Activated naive CD4-positive, alpha-beta T cell treated with anti-CD3 and anti-CD28 coated beads, Interleukin-2, amount 50 U/mL, for 72 hours (primary cell): ENCODE measurements around the gene SKOR1. TPM values are rescaled to one million over a fixed set of nuclear protein-coding genes. Genes with fewer than 3 reads are reported as not detected.

ENCODE experiments used
- ATAC-seq, 2 donors: fragments of 150-1000 bp; cut with Tn5 transposase; 2 replicates each; pipeline ENCODE4 v1.10.0; 2021; ENCODE audit warnings: mild to moderate bottlenecking in 2 of 2, moderate library complexity in 2 of 2
- DNase-seq, 2 donors: peaks; one replicate each; pipeline ENCODE4 v3.0.0; 2021 to 2022; ENCODE audit warnings: low spot score in 2 of 2
- H3K27ac Mint-ChIP-seq, 2 donors: one replicate each; pipeline ENCODE4 v1.8.0; 2022; ENCODE audit warnings: mild to moderate bottlenecking in 2 of 2, mixed read lengths in 2 of 2
- H3K36me3 Mint-ChIP-seq, 2 donors: one replicate each; pipeline ENCODE4 v1.8.0; 2022; ENCODE audit warnings: mixed read lengths in 2 of 2
- H3K9me3 Mint-ChIP-seq, 2 donors: one replicate each; pipeline ENCODE4 v1.8.0; 2022; ENCODE audit warnings: mixed read lengths in 2 of 2
- total RNA-seq, 2 donors: library from RNA; stranded (reverse); gene quantifications; one replicate each; pipeline ENCODE4 v1.2.3, GENCODE V29; 2022

SKOR1 gene
- total RNA-seq, 2 donors from 2014 or later: 0.16 TPM; not detected in 1

- Mint-ChIP-seq H3K36me3 (no peaks in the 10 kb centered on the region), H3K9me3 (no peaks in the 10 kb centered on the region), H3K27ac (no peak overlapping the region)
- DNase-seq: no peak
- no peak for ATAC-seq
Observed at GRCh38 chr15:67852418-67852817, 27.1 kb downstream of the SKOR1 start.

- Mint-ChIP-seq H3K27ac (no peak overlapping the region), H3K9me3 (no peaks in the 10 kb centered on the region), H3K36me3 (no peaks in the 10 kb centered on the region)
- DNase-seq (no peak), ATAC-seq (no peak)
Observed at GRCh38 chr15:67853454-67853853, 28.1 kb downstream of the SKOR1 start.

- Mint-ChIP-seq H3K9me3 (no peaks in the 10 kb centered on the region), H3K27ac (no peak overlapping the region), H3K36me3 (no peaks in the 10 kb centered on the region)
- DNase-seq (no peak), ATAC-seq (no peak)
Observed at GRCh38 chr15:67854358-67854757, 29.0 kb downstream of the SKOR1 start.

GRCh38 chr15:67855842-67856241, 30.5 kb downstream of the SKOR1 start:
- Mint-ChIP-seq H3K36me3 (no peaks in the 10 kb centered on the region), H3K9me3 (no peaks in the 10 kb centered on the region), H3K27ac (peak overlapping the region in 1 of 2 donors; percentile 13)
- ATAC-seq (peak in 1 of 2 donors; percentile 74), DNase-seq (no peak)

- Mint-ChIP-seq H3K27ac (no peak overlapping the region), H3K9me3 (no peaks in the 10 kb centered on the region), H3K36me3 (no peaks in the 10 kb centered on the region)
- ATAC-seq (no peak), DNase-seq (no peak)
Observed at GRCh38 chr15:67857220-67857619, 31.9 kb downstream of the SKOR1 start.

- no peaks in the 10 kb centered on the region for H3K9me3 Mint-ChIP-seq
Observed at GRCh38 chr15:67859331-67859946, 34.1 kb downstream of the SKOR1 start.

GRCh38 chr15:67861983-67862382, 36.7 kb downstream of the SKOR1 start:
- Mint-ChIP-seq H3K9me3 (no peaks in the 10 kb centered on the region), H3K27ac (no peak overlapping the region), H3K36me3 (no peaks in the 10 kb centered on the region)
- DNase-seq: no peak
- ATAC-seq: no peak

More at GRCh38 chr15:67859331-67859946, 34.1 kb downstream of the SKOR1 start:
- DNase-seq (no peak), ATAC-seq (no peak)
- H3K36me3 Mint-ChIP-seq: no peaks in the 10 kb centered on the region
- no peak overlapping the region for H3K27ac Mint-ChIP-seq

GRCh38 chr15:67862750-67863441, 37.6 kb downstream of the SKOR1 start:
- no peak overlapping the region for H3K27ac Mint-ChIP-seq
- no peaks in the 10 kb centered on the region for H3K36me3 Mint-ChIP-seq
- no peaks in the 10 kb centered on the region for H3K9me3 Mint-ChIP-seq
- DNase-seq (no peak), ATAC-seq (peak in 1 of 2 donors; percentile 7)

GRCh38 chr15:67863442-67863987, 38.2 kb downstream of the SKOR1 start:
- Mint-ChIP-seq H3K36me3 (no peaks in the 10 kb centered on the region), H3K9me3 (no peaks in the 10 kb centered on the region), H3K27ac (no peak overlapping the region)
- ATAC-seq: peak; percentile 98 to 99
- DNase-seq: peak; percentile 70 to 72

- Mint-ChIP-seq H3K9me3 (no peaks in the 10 kb centered on the region), H3K36me3 (peaks cover 0 to 11% of the 10 kb centered on the region in 2 donors), H3K27ac (no peak overlapping the region)
- DNase-seq (no peak), ATAC-seq (no peak)
Observed at GRCh38 chr15:67865331-67865730, 40.0 kb downstream of the SKOR1 start.

GRCh38 chr15:67865766-67866165, 40.5 kb downstream of the SKOR1 start:
- peaks cover 0 to 11% of the 10 kb centered on the region in 2 donors for H3K36me3 Mint-ChIP-seq
- ATAC-seq: no peak

GRCh38 chr15:67869701-67870100, 44.4 kb downstream of the SKOR1 start:
- Mint-ChIP-seq H3K36me3 (peaks cover 0 to 21% of the 10 kb centered on the region in 2 donors), H3K9me3 (peaks cover 0 to 6% of the 10 kb centered on the region in 2 donors), H3K27ac (no peak overlapping the region)
- ATAC-seq: no peak
- DNase-seq: no peak

More at GRCh38 chr15:67865766-67866165, 40.5 kb downstream of the SKOR1 start:
- no peak for DNase-seq
- Mint-ChIP-seq H3K27ac (no peak overlapping the region), H3K9me3 (no peaks in the 10 kb centered on the region)

GRCh38 chr15:67870868-67871408, 45.6 kb downstream of the SKOR1 start:
- Mint-ChIP-seq H3K9me3 (peaks cover 0 to 6% of the 10 kb centered on the region in 2 donors), H3K27ac (no peak overlapping the region), H3K36me3 (peaks cover 0 to 21% of the 10 kb centered on the region in 2 donors)
- no peak for DNase-seq
- ATAC-seq: no peak

GRCh38 chr15:67873777-67874176, 48.5 kb downstream of the SKOR1 start:
- Mint-ChIP-seq H3K36me3 (peaks cover 0 to 21% of the 10 kb centered on the region in 2 donors), H3K9me3 (peaks cover 0 to 6% of the 10 kb centered on the region in 2 donors), H3K27ac (no peak overlapping the region)
- no peak for ATAC-seq
- no peak for DNase-seq

- DNase-seq (no peak), ATAC-seq (no peak)
- Mint-ChIP-seq H3K9me3 (peaks cover 0 to 4% of the 10 kb centered on the region in 2 donors), H3K27ac (no peak overlapping the region), H3K36me3 (peaks cover 0 to 2% of the 10 kb centered on the region in 2 donors)
Observed at GRCh38 chr15:67878712-67879206, 53.5 kb downstream of the SKOR1 start.

- H3K9me3 Mint-ChIP-seq: no peaks in the 10 kb centered on the region
- H3K27ac Mint-ChIP-seq: peak overlapping the region in 1 of 2 donors; percentile 19
Observed at GRCh38 chr15:67879440-67880129, 54.3 kb downstream of the SKOR1 start.

More at GRCh38 chr15:67879440-67880129, 54.3 kb downstream of the SKOR1 start:
- DNase-seq (no peak), ATAC-seq (no peak)
- H3K36me3 Mint-ChIP-seq: no peaks in the 10 kb centered on the region
